Stimulated activated CD4-positive, alpha-beta T cell treated with anti-CD3 and anti-CD28 coated beads, Interleukin-4, amount 100 ng/mL, for 48 hours (primary cell): Measurements from ENCODE around the gene MR1.
"Not testable (repeated sequence)": the region's sequence is repeated elsewhere in the genome, so short reads cannot be mapped to it uniquely, and the experiment has no call there.

Experiments
- DNase-seq, 2 donors: peaks; one replicate each; pipeline ENCODE4 v3.0.0-alpha.2; 2020; ENCODE audit warnings: low read depth in 2 of 2

Gene MR1

DNA sequence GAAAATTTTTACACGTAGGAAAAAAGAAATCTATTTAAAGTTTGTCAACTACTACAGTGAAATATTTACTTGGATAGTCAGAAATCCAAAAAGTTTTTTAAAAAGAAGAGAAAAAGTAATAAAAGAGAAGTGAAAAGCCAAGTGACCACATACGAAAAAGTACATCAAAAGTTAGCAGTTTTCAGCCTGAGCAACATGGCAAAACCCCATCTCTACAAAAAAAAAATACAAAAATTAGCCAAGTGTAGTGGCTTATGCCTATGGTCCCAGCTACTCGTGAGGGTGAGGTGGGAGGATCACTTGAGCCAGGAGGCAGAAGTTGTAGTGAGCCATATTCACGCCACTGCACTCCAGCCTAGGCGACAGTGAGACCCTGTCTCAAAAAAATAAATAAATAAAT, 5.2 kb upstream of the MR1 start:
- no peak for DNase-seq

DNA sequence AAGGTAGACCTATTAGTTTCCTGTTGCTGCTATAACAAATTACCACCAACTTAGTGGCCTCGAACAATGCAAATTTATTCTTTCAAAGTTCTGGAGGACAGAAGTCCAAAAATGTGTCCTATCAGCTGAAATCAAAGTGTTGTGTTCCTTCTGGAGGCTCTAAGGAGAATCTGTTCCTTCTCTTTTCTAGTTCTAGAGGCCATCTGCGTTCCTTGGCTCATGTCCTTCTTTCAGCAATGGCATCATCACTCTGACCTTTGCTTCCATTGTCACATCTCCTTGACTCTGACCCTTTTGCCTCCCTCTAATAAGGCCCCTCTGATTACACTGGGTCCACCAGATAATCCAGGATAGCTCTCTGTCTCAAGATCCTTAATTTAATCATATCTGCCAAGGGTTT, 1.2 kb upstream of the MR1 start:
- no peak for DNase-seq

- DNase-seq: no peak
Measured at GRCh38 chr1:181033128-181033798, 520 bp upstream of the MR1 start.

DNA sequence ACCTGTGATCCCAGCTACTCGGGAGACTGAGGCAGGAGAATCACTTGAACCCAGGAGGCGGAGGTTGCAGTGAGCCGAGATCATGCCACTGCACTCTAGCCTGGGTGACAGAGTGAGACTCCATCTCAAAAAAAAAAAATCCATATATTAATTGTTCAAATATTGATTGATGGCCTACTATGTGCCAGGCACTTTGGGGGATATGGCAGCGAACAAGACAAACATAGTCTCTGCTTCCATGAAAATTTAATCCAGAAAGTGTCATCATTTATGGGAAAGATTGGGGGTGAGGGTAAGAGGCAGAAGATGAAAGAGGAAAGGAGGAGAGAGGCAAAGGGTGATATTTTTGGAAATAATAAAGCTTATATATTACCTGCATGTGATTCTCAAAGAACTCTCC, 1.4 kb downstream of the MR1 start:
- not testable (repeated sequence) for DNase-seq

GRCh38 chr1:181036107-181036836, 2.5 kb downstream of the MR1 start:
- no peak for DNase-seq

GRCh38 chr1:181037386-181037785, 3.6 kb downstream of the MR1 start:
- no peak for DNase-seq

DNA sequence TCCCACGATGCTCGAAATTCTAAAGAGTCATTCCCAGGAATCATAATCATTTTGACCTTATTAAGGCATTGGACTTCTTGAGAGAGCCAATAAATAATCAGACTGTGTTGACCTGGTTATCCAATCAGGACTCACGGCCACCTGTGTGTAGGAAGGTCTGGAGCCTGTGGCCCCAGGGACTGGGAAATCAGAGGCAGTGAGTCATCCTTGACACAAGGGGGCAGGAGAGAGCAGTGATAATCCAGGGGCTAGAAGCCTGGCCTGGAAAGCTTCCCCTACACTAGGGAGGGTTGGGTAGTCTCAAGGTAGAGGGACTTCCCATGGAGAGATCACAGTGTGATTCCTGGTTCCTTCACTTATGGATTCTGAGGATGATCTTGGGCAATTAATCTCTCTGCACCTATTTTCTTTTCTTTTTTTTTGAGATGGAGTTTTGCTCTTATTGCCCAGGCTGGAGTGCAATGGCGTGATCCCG, 4.7 kb downstream of the MR1 start:
- peak in 1 of 2 donors; percentile 40 for DNase-seq

GRCh38 chr1:181040284-181040865, 6.6 kb downstream of the MR1 start:
- no peak for DNase-seq

GRCh38 chr1:181043025-181043888, 9.5 kb downstream of the MR1 start:
- no peak for DNase-seq

GRCh38 chr1:181044449-181044966, 10.7 kb downstream of the MR1 start:
- peak in 1 of 2 donors; percentile 41 for DNase-seq

DNA sequence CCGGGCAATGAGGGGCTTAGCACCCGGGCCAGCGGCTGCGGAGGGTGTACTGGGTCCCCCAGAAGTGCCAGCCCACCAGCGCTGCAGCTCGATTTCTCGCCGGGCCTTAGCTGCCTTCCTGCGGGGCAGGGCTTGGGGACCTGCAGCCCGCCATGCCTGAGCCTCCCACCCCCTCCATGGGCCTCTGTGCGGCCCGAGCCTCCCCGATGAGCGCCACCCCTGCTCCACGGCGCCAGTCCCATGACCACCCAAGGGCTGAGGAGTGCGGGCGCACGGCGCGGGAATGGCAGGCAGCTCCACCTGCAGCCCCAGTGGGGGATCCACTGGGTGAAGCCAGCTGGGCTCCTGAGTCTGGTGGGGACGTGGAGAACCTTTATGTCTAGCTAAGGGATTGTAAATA, 12.2 kb downstream of the MR1 start:
- not testable (repeated sequence) for DNase-seq

DNA sequence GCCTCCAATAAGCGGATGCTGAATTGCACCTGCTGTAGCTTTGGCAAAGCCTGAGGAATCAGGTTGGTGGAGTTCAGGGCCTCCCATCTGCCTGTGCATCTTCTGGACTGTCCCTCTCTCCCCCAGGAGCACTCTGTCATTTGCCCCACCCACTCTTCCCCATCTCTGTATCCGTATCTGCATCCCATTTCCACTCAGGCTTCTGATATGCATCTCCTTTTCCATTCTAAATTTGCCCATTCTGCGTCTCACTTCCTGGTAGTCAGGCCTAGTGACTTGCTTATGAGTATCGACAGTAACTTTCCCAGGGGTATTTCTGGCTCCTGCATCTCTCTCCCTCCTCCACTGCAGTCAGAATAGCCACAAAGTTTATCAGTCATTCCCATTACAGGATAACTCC, 15.6 kb downstream of the MR1 start:
- no peak for DNase-seq

- no peak for DNase-seq
Measured at GRCh38 chr1:181050922-181051321, 17.1 kb downstream of the MR1 start.

GRCh38 chr1:181056560-181056959, 22.8 kb downstream of the MR1 start:
- DNase-seq: no peak

- no peak for DNase-seq
Measured at GRCh38 chr1:181057079-181057478, 23.3 kb downstream of the MR1 start.

DNA sequence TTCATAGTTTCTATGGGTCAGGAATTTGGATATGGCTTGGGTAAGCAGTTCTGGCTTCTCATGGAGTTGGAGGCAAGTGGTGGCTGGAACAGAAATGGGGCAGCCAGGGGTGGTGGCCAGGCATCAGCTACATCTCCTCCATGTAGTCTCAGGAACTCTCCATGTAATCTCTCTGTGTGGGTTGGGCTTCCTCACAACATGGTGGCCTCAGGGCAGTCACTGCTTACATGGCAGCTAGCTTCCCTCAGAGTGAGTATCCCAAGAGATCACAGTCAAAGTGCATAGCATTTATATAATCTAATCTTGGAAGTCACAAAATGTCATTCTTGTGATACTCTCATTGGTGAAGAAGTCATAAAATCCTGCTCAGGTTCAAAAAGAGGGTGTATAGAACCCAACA, 25.7 kb downstream of the MR1 start:
- no peak for DNase-seq

GRCh38 chr1:181060066-181060465, 26.3 kb downstream of the MR1 start:
- no peak for DNase-seq

- not testable (repeated sequence) for DNase-seq
Measured at GRCh38 chr1:181060947-181061346, 27.2 kb downstream of the MR1 start.

GRCh38 chr1:181061487-181061886, 27.7 kb downstream of the MR1 start:
- no peak for DNase-seq

GRCh38 chr1:181061891-181062835, 28.4 kb downstream of the MR1 start:
- no peak for DNase-seq
